Omental fat pad (tissue), 4 donors: ENCODE data around the gene PTPRB. TPM values are rescaled to one million over a fixed set of nuclear protein-coding genes. Genes with fewer than 3 reads are reported as not detected.

Source experiments
- ATAC-seq: fragments of 150-250 bp; one replicate; pipeline ENCODE4 v1.9.1; 2016; ENCODE audit warnings: mild to moderate bottlenecking, moderate library complexity; ENCODE audit not compliant: low FRiP score
- DNase-seq: peaks from one replicate; pipeline ENCODE4 v3.0.0-alpha.2; 2019; ENCODE audit warnings: low spot score
- total RNA-seq, 4 donors: library from RNA; depleted of rRNA; stranded (reverse); fragments of >200 nt; gene quantifications; one replicate each; pipeline ENCODE4 v1.1.0, GENCODE V29; 2016
- TF ChIP-seq, protein P1 (sequence below), 3 donors: fragments of 450-650 bp; IDR thresholded peaks; one replicate each; pipeline ENCODE4 v1.5.1; 2016 to 2017; ENCODE audit warnings: antibody characterized with exemption in 3 of 3, mild to moderate bottlenecking in 3 of 3, moderate library complexity in 2 of 3

Gene PTPRB
- total RNA-seq, 4 donors from 2014 or later: 14.8 to 165 (median 55.6) TPM

DNA sequence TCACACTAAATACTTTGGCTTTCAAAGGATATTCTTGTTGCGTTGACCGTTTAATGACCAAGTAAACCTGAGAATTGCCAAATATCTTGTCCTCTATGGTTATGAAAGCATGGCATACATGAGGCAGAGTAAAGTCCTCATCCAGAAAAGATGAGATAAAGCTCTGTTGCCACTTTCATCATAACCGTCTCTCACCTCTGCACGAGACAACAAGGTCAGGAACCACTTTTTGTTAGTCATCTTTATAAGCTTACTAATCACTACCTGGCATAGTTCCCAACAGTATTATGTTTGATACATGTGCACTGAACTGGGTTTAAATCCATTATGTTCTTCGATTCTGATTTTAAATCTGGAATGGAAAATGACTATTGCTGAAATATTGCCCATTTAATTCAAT is 31.3 kb downstream of the PTPRB start:
- ATAC-seq (no peak), DNase-seq (no peak)
- TF ChIP-seq, protein P1, sequence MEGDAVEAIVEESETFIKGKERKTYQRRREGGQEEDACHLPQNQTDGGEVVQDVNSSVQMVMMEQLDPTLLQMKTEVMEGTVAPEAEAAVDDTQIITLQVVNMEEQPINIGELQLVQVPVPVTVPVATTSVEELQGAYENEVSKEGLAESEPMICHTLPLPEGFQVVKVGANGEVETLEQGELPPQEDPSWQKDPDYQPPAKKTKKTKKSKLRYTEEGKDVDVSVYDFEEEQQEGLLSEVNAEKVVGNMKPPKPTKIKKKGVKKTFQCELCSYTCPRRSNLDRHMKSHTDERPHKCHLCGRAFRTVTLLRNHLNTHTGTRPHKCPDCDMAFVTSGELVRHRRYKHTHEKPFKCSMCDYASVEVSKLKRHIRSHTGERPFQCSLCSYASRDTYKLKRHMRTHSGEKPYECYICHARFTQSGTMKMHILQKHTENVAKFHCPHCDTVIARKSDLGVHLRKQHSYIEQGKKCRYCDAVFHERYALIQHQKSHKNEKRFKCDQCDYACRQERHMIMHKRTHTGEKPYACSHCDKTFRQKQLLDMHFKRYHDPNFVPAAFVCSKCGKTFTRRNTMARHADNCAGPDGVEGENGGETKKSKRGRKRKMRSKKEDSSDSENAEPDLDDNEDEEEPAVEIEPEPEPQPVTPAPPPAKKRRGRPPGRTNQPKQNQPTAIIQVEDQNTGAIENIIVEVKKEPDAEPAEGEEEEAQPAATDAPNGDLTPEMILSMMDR (IDR thresholded peaks at IDR 0.05): no peak

DNA sequence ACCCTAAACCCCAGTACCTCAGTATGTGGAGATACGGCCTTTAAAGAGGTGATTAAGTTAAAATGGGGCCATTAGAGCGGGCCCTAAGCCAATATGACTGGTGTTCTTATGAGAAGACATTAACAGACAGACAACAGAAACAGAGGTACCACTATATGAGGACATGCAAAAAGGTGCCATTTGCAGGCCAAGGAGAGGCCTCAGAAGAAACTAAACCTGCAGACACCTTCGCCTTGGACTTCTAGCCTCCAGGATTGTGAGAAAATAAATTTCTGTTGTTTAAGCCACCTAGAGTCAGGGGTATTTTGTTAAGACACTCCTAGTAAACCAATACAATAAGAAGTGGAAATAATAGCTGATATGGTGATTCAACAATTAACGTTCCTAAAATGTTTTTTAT is 32.6 kb downstream of the PTPRB start:
- DNase-seq (no peak), ATAC-seq (no peak)
- TF ChIP-seq, protein P1 (IDR thresholded peaks at IDR 0.05): no peak

DNA sequence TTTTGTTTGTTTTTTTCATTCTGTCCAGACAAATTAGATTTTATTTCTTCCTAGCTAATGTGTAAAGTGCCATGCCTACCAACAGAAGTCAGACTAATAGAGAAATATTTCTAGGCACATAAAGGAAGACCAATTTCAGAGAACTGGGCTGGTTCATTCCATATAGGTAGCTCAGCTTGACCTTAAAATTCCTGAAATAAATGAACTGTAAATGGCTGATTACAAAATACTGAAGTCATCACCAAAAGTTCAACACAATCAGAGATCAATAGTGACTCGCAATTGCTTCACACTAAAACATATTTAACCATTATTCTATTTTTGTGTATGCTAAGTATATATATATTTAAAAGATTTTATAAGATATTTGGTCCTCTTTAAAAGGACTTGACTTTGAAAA is 34.2 kb downstream of the PTPRB start:
- TF ChIP-seq, protein P1 (IDR thresholded peaks at IDR 0.05): no peak
- ATAC-seq (no peak), DNase-seq (no peak)

DNA sequence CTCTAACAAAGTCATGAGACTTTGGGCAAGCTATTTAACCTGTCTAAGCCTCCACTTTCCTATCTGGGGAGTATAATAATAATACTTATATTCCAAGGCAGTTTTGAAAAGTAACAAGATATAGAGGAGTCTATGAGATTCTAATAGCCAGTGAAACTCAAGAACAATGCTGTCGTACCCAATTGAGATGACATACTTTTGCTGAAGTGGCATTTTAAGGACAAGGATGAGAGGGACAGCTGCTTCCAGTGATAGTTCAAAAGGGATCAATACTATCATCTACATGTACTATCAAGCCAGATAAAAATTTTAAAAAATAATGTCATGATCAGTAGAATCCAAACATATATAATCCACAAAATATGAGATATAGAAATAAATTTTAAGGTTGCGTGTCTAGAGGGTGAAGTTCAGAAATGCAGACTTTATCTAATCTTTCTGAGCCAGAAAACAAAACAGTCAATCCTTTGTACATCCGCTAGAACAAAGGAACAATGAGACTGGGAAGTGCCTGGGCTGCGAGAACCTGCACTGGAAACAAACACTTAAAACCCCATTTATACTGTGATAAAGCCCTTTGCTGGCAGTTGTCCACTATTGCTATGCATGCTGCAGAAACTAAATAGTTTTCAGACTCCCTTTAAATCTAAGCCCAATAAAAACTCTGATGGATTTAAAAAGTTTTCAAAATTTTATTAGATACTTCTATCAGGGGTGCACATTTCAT is 38.6 kb downstream of the PTPRB start:
- ATAC-seq: no peak
- TF ChIP-seq, protein P1 (IDR thresholded peaks at IDR 0.05): no peak
- DNase-seq: no peak

DNA sequence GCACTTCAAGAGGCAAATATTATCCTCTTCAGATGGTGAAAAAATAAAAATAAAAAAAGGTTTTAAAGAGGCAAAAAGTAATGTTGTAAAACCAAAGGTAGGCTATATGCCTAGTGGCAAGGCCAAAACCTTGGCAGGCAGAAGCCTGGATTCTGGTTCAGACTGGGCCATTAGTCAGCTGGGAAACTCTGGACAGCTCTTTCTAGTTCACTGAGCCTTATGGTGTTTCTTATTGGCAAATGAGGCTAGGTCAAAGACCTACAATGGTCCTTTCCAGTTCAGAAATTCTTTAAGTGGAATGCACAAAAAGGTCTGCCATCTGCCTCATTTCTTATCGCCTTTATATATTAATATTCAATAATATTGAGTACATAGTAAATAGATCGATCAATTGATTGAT is 44.6 kb downstream of the PTPRB start:
- TF ChIP-seq, protein P1 (IDR thresholded peaks at IDR 0.05): no peak
- no peak for DNase-seq
- no peak for ATAC-seq

DNA sequence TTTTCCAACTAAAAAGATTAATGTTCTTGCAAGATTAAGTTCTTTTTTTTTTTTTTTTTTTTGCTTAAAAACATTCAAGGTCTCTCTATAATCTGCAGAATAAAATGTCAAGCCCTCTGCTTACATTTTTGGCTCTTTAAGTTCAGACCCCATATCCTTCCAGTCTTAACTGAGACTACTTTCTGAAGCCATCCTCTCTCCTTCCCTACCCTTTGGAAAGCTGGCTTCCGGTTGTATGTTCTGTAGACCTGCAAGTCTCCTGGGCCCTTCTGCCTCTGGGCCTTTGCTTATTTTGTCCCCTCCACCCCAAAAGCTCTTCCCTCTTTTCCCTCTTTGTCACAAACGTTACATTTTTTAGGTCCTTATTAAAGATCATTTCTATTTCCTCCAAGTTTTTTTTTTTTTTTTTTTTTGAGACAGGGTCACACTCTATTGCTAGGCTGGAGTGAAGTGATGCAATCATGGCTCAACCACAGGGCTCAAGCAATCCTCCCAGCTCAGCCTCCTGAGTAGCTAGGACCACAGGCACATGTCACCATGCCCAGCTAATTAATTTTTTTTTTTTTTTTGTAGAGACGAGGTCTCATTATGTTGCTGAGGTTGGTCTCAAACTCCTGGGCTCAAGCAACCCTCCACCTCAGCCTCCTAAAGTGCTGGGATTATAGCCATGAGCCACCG is 46.5 kb downstream of the PTPRB start:
- TF ChIP-seq, protein P1 (IDR thresholded peaks at IDR 0.05): no peak
- DNase-seq (no peak), ATAC-seq (no peak)

DNA sequence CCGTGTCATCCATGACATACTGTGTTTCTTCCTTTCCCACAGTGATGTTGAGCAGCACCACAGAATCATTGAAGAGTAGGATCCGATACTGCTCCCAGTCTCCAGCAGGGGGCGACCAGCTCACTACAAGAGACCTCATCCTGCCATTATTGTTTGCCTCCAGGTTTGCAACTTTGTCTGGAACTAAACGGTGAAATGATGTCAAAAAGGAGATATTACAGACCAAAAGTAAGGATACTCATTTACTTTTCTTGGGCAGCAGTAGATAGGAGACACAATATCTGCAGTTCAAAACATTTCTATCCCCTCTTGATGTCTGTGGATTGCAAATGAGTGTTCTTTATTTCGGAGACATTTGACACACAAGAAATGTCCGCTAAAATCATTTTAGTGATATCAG is 47.2 kb downstream of the PTPRB start:
- TF ChIP-seq, protein P1 (IDR thresholded peaks at IDR 0.05): peak in 1 of 3 donors; percentile 18
- peak; percentile 47 for DNase-seq

More for the DNA sequence above, 47.2 kb downstream of the PTPRB start:
- ATAC-seq: no peak
